Esophagus mucosa (tissue), 1 donor: Measurements from ENCODE around the gene TBC1D13. TPM values are rescaled to one million over a fixed set of nuclear protein-coding genes. Genes with fewer than 3 reads are reported as not detected.
"Not testable (repeated sequence)": the region's sequence is repeated elsewhere in the genome, so short reads cannot be mapped to it uniquely, and the experiment has no call there.

Experiments
- ATAC-seq: fragments of 200-7000 bp; cut with Tn5 transposase; one replicate; pipeline ENCODE4 v1.9.1; 2020
- total RNA-seq: library from RNA; stranded (reverse); gene quantifications from one replicate; pipeline ENCODE4 v1.2.4, GENCODE V29; 2023
- donor health status: DM: yes; HTN: yes; CAD: no.

The TBC1D13 gene
- 15.5 TPM for total RNA-seq

- ATAC-seq: peak; percentile 97
Measured at GRCh38 chr9:128786681-128787601, at the start of gene TBC1D13. TSS of gene TBC1D13 (plus strand) at chr9:128787253. CDS start at chr9:128787354, 101 bp downstream.

- ATAC-seq: peak; percentile 26
Measured at GRCh38 chr9:128742401-128742800, 44.7 kb upstream of the TBC1D13 start.

GRCh38 chr9:128743421-128743820, 43.6 kb upstream of the TBC1D13 start:
- ATAC-seq: no peak

- no peak for ATAC-seq
Measured at GRCh38 chr9:128747241-128747640, 39.8 kb upstream of the TBC1D13 start.

- peak; percentile 18 for ATAC-seq
Measured at GRCh38 chr9:128750926-128751595, 36.0 kb upstream of the TBC1D13 start.

- no peak for ATAC-seq
Measured at GRCh38 chr9:128753627-128754026, 33.4 kb upstream of the TBC1D13 start.

- ATAC-seq: no peak
Measured at GRCh38 chr9:128757602-128758001, 29.5 kb upstream of the TBC1D13 start.

GRCh38 chr9:128762671-128763449, 24.2 kb upstream of the TBC1D13 start:
- ATAC-seq: no peak

GRCh38 chr9:128764361-128764760, 22.7 kb upstream of the TBC1D13 start:
- ATAC-seq: no peak

- no peak for ATAC-seq
Measured at GRCh38 chr9:128765499-128765898, 21.6 kb upstream of the TBC1D13 start.

- no peak for ATAC-seq
Measured at GRCh38 chr9:128768606-128769005, 18.4 kb upstream of the TBC1D13 start.

- ATAC-seq: no peak
Measured at GRCh38 chr9:128770286-128771030, 16.6 kb upstream of the TBC1D13 start.

- peak; percentile 48 for ATAC-seq
Measured at GRCh38 chr9:128771094-128771721, 15.8 kb upstream of the TBC1D13 start.

GRCh38 chr9:128771745-128772519, 15.1 kb upstream of the TBC1D13 start, which contains the start of gene ZER1:
TSS of gene ZER1 (minus strand) at chr9:128771927. CDS start at chr9:128755565, 16,362 bp downstream.
- peak; percentile 97 for ATAC-seq

GRCh38 chr9:128773049-128773448, 14.0 kb upstream of the TBC1D13 start:
- ATAC-seq: no peak

- no peak for ATAC-seq
Measured at GRCh38 chr9:128774804-128775203, 12.2 kb upstream of the TBC1D13 start.

GRCh38 chr9:128780093-128780492, 7.0 kb upstream of the TBC1D13 start:
- not testable (repeated sequence) for ATAC-seq

GRCh38 chr9:128781187-128782070, 5.6 kb upstream of the TBC1D13 start:
- ATAC-seq: no peak

GRCh38 chr9:128782669-128783068, 4.4 kb upstream of the TBC1D13 start:
- ATAC-seq: no peak

- ATAC-seq: no peak
Measured at GRCh38 chr9:128785427-128785826, 1.6 kb upstream of the TBC1D13 start.
